Activated CD8-positive, alpha-beta T cell treated with anti-CD3 and anti-CD28 coated beads for 36 hours (primary cell): ENCODE measurements around the gene GPR62. TPM values are rescaled to one million over a fixed set of nuclear protein-coding genes. Genes with fewer than 3 reads are reported as not detected.

ENCODE experiments used
- ATAC-seq: fragments of 200-7000 bp; cut with Tn5 transposase; one replicate; pipeline ENCODE4 v1.10.0; 2021; ENCODE audit warnings: mild to moderate bottlenecking, moderate library complexity
- CTCF ChIA-PET: fragments of 350-600 bp; sonication (Branson Sonifier 250); formaldehyde crosslinking; loops from one replicate; lab custom pipeline; 2021; ENCODE audit warnings: antibody characterized with exemption; lab: Charles Lee
- POLR2A ChIA-PET: fragments of 350-600 bp; sonication (Branson Sonifier 250); formaldehyde crosslinking; loops from one replicate; lab custom pipeline; 2021; ENCODE audit warnings: antibody characterized with exemption; lab: Charles Lee
- DNase-seq: peaks from one replicate; pipeline ENCODE4 v3.0.0-alpha.2; 2020
- H3K27ac Mint-ChIP-seq: one replicate; pipeline ENCODE4 v1.8.0; 2021; ENCODE audit warnings: mild to moderate bottlenecking, mixed read lengths
- H3K27me3 Mint-ChIP-seq: one replicate; pipeline ENCODE4 v1.8.0; 2021; ENCODE audit warnings: mixed read lengths
- H3K36me3 Mint-ChIP-seq: one replicate; pipeline ENCODE4 v1.8.0; 2021; ENCODE audit warnings: low read depth, mixed read lengths
- H3K4me1 Mint-ChIP-seq: one replicate; pipeline ENCODE4 v1.8.0; 2021; ENCODE audit warnings: low read depth, mixed read lengths
- H3K4me3 Mint-ChIP-seq: one replicate; pipeline ENCODE4 v1.8.0; 2021; ENCODE audit warnings: mild to moderate bottlenecking, moderate library complexity, mixed read lengths
- H3K9me3 Mint-ChIP-seq: one replicate; pipeline ENCODE4 v1.8.0; 2021; ENCODE audit warnings: mixed read lengths
- CTCF ChIP-seq: fragments of 200-600 bp; IDR thresholded peaks from one replicate; pipeline ENCODE4 v1.8.0; 2022; ENCODE audit warnings: antibody characterized with exemption, mild to moderate bottlenecking
- intact Hi-C: fragments of 100-400 bp; cut with micrococcal nuclease; formaldehyde crosslinking; loops from one replicate; pipeline ENCODE4 v1.10.0; 2022
- total RNA-seq, 2 experiments: library from RNA; stranded (reverse); gene quantifications; one replicate each; pipeline ENCODE4 v1.2.3, GENCODE V29; 2021

The GPR62 gene
- total RNA-seq, 2 experiments from 2014 or later, result not detected

- Mint-ChIP-seq H3K27me3 (peaks cover 9% of the 10 kb centered on the region), H3K4me3 (no peak overlapping the region), H3K36me3 (peaks cover 3% of the 10 kb centered on the region), H3K27ac (no peak overlapping the region), H3K4me1 (peaks cover 6% of the 10 kb centered on the region), H3K9me3 (no peaks in the 10 kb centered on the region)
- TF ChIP-seq CTCF, result no peak
- ChIA-PET POLR2A (interaction anchor here (1.3 kb wide), 1 partner anchor 13 kb away, joined by 3 read pairs; the partner anchor contains the start of gene ABHD14B), CTCF (interaction anchor here (1.5 kb wide), 1 partner anchor 12 kb away, joined by 3 read pairs; no protein-coding TSS in a partner anchor)
- intact Hi-C loops, result no loop called here
- ATAC-seq, result no peak
- no peak for DNase-seq
These were observed 5.2 kb downstream of the GPR62 start for GRCh38 chr3:51960386-51960785.

- no peaks in the 10 kb centered on the region for H3K9me3 Mint-ChIP-seq
- intact Hi-C loops, result no loop called here
- CTCF ChIA-PET, result interaction anchor here (2.0 kb wide), 1 partner anchor 13 kb away, joined by 8 read pairs; the partner anchor contains the start of gene ABHD14B
- ATAC-seq (no peak), DNase-seq (no peak)
- peaks cover 6% of the 10 kb centered on the region for H3K4me1 Mint-ChIP-seq
- no peak overlapping the region for H3K27ac Mint-ChIP-seq
- H3K4me3 Mint-ChIP-seq, result no peak overlapping the region
- H3K36me3 Mint-ChIP-seq, result peaks cover 3% of the 10 kb centered on the region
- peaks cover 9% of the 10 kb centered on the region for H3K27me3 Mint-ChIP-seq
- POLR2A ChIA-PET, result interaction anchor here (0.7 kb wide), 1 partner anchor 18 kb away, joined by 3 read pairs; no protein-coding TSS in a partner anchor
- no peak for TF ChIP-seq CTCF
These were observed 5.8 kb downstream of the GPR62 start for GRCh38 chr3:51961011-51961410.

GRCh38 chr3:51961602-51962569 lies 6.7 kb downstream of the GPR62 start:
- DNase-seq (no peak), ATAC-seq (no peak)
- Mint-ChIP-seq H3K9me3 (no peaks in the 10 kb centered on the region), H3K27ac (no peak overlapping the region), H3K27me3 (peaks cover 3% of the 10 kb centered on the region), H3K36me3 (peaks cover 3% of the 10 kb centered on the region), H3K4me1 (peaks cover 3% of the 10 kb centered on the region), H3K4me3 (no peak overlapping the region)
- ChIA-PET POLR2A (interaction anchor here (0.6 to 2.4 kb wide), 7 partner anchors 11 to 34 kb away, joined by 3 to 11 read pairs (median 4); partner anchors contain the start of genes ABHD14B, PARP3 and RPL29), CTCF (interaction anchor here (1.2 to 2.0 kb wide), 2 partner anchors 12 to 20 kb away, joined by 7 to 8 read pairs; partner anchors contain the start of genes ABHD14B, PARP3 and RRP9)
- no peak for TF ChIP-seq CTCF
- intact Hi-C loops, result no loop called here

- H3K4me3 Mint-ChIP-seq, result no peak overlapping the region
- H3K27me3 Mint-ChIP-seq, result no peaks in the 10 kb centered on the region
- no peak overlapping the region for H3K27ac Mint-ChIP-seq
- ChIA-PET POLR2A (interaction anchor here (0.6 to 2.4 kb wide), 6 partner anchors 10 to 33 kb away, joined by 3 to 11 read pairs (median 3); partner anchors contain the start of genes ABHD14A, ABHD14B, PARP3 and RPL29), CTCF (interaction anchor here (1.2 to 2.0 kb wide), 3 partner anchors 9 to 21 kb away, joined by 4 to 8 read pairs (median 7); partner anchors contain the start of genes ABHD14B, PARP3 and RRP9)
- no peaks in the 10 kb centered on the region for H3K9me3 Mint-ChIP-seq
- DNase-seq, result no peak
- no peak for TF ChIP-seq CTCF
- H3K4me1 Mint-ChIP-seq, result peaks cover 4% of the 10 kb centered on the region
- H3K36me3 Mint-ChIP-seq, result peaks cover 3% of the 10 kb centered on the region
- intact Hi-C loops, result no loop called here
- no peak for ATAC-seq
These were observed 7.8 kb downstream of the GPR62 start for GRCh38 chr3:51962854-51963530.
